ENCODE measurements around the gene FMN2.

The FMN2 gene

DNA sequence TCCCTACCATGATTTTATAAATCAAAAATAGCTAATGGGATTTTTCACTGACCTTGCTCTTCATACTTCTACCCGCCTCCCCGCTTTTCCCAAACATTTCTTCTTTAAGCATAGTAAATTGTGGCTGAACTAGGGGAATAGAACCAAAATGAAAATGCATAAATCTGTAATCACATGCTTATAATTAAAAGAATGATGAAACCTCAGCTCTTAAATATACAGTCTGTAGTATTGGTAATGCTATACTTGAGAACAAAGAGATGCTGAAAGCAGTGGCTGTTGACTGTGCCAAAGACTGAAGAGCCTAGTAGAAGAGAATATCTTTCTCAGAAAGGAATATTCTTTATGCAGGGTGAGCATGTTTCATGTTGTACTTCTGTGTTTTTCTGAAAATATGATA is 271.1 kb downstream of the FMN2 start:
- no peaks in the 10 kb centered on the region for H3K4me1 ChIP-seq (ENCODE audit: low read length)
- no peaks in the 10 kb centered on the region for H3K79me2 ChIP-seq (ENCODE audit: low read length)
- no peak overlapping the region for H2AFZ ChIP-seq (ENCODE audit: low read depth, low read length)
- H3K36me3 ChIP-seq (replicated peaks; ENCODE audit: low read depth, low read length), result no peaks in the 10 kb centered on the region
- TF ChIP-seq, protein P1, sequence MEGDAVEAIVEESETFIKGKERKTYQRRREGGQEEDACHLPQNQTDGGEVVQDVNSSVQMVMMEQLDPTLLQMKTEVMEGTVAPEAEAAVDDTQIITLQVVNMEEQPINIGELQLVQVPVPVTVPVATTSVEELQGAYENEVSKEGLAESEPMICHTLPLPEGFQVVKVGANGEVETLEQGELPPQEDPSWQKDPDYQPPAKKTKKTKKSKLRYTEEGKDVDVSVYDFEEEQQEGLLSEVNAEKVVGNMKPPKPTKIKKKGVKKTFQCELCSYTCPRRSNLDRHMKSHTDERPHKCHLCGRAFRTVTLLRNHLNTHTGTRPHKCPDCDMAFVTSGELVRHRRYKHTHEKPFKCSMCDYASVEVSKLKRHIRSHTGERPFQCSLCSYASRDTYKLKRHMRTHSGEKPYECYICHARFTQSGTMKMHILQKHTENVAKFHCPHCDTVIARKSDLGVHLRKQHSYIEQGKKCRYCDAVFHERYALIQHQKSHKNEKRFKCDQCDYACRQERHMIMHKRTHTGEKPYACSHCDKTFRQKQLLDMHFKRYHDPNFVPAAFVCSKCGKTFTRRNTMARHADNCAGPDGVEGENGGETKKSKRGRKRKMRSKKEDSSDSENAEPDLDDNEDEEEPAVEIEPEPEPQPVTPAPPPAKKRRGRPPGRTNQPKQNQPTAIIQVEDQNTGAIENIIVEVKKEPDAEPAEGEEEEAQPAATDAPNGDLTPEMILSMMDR (IDR thresholded peaks at IDR 0.05; ENCODE audit: low read depth, low read length), result no peak
- TF ChIP-seq EZH2phosphoT487 (IDR thresholded peaks at IDR 0.05; ENCODE audit: low read depth), result no peak
- H3K27ac ChIP-seq (ENCODE audit: low read length), result no peak overlapping the region
- H3K9ac ChIP-seq (ENCODE audit: low read length), result no peak overlapping the region
- H4K20me1 ChIP-seq (ENCODE audit: insufficient read depth, low read length), result no peaks in the 10 kb centered on the region
- H3K4me2 ChIP-seq (ENCODE audit: low read length), result no peak overlapping the region
- no peaks in the 10 kb centered on the region for H3K27me3 ChIP-seq (ENCODE audit: low read depth, low read length)
- H3K4me3 ChIP-seq (ENCODE audit: low read length), result no peak overlapping the region
- no peaks in the 10 kb centered on the region for H3K9me3 ChIP-seq (ENCODE audit: insufficient read depth, low read length)

DNA sequence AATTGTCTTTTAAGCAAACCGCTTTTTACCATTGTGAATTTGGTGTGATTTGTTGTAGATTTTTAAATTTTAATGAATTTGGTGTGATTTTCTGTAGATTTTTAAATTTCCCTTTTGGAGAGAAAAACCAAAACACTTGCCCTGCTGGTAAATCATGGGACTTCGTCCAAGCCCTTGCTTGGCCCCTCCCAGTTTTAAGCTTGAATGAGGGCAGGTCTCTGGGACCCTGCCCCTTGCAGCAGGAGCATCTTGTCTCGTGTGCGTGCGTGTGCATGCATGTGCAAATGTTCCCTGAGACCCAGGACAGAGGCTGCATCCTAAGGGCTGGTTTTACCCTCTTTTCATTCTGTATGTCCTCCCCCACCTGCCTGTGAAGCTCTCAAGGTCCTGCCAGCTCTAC is 271.6 kb downstream of the FMN2 start:
- Histone ChIP-seq H3K27ac (ENCODE audit: low read length) (no peak overlapping the region), H3K79me2 (ENCODE audit: low read length) (no peaks in the 10 kb centered on the region), H3K36me3 (replicated peaks; ENCODE audit: low read depth, low read length) (no peaks in the 10 kb centered on the region), H3K27me3 (ENCODE audit: low read depth, low read length) (no peaks in the 10 kb centered on the region), H3K9me3 (ENCODE audit: insufficient read depth, low read length) (no peaks in the 10 kb centered on the region), H3K4me1 (ENCODE audit: low read length) (no peaks in the 10 kb centered on the region), H2AFZ (ENCODE audit: low read depth, low read length) (no peak overlapping the region), H3K9ac (ENCODE audit: low read length) (no peak overlapping the region), H3K4me2 (ENCODE audit: low read length) (no peak overlapping the region), H3K4me3 (ENCODE audit: low read length) (no peak overlapping the region), H4K20me1 (ENCODE audit: insufficient read depth, low read length) (no peaks in the 10 kb centered on the region)
- TF ChIP-seq EZH2phosphoT487 (IDR thresholded peaks at IDR 0.05; ENCODE audit: low read depth), result no peak

DNA sequence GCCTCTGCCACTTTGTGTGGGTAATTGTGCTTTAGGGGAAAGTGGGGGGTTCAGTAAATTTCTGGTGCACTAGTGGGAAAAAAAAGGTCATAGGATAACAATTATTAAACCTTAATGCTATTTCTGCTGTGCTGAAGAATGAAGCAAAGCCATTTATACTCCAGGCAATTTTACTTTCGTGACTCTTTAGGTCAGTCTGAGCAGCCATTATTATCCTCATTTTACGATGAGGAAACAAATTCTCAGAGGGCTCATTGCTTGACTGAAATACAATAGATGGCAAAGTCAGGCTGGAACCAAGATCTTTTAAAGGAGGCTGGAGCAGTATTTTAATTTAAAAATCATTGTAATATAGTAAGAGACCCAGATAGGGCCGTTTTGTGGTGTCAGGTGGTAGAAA is 272.2 kb downstream of the FMN2 start:
- Histone ChIP-seq H3K36me3 (replicated peaks; ENCODE audit: low read depth, low read length) (no peaks in the 10 kb centered on the region), H3K27me3 (ENCODE audit: low read depth, low read length) (no peaks in the 10 kb centered on the region)
- TF ChIP-seq, protein P1 (IDR thresholded peaks at IDR 0.05; ENCODE audit: low read depth, low read length), result no peak
- TF ChIP-seq EZH2phosphoT487 (IDR thresholded peaks at IDR 0.05; ENCODE audit: low read depth), result no peak

DNA sequence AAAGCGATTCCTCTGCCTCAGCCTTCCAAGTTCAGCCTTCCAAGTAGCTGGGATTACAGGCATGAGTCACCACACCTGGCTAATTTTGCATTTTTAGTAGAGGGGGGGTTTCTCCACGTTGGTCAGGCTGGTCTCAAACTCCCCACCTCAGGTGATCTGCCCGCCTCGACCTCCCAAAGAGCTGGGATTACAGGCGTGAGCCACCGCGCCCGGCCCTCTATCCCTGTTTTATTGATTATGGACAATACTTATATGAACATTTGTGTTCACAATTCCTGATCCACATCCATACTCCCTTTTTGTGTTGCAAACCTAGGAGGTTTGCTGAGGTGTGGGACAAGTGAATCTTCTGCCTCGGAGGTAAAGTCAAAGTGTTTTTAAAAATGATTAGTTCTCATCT is 275.0 kb downstream of the FMN2 start:
- no peaks in the 10 kb centered on the region for H4K20me1 ChIP-seq (ENCODE audit: insufficient read depth, low read length)
- H3K9me3 ChIP-seq (ENCODE audit: insufficient read depth, low read length), result no peaks in the 10 kb centered on the region
- no peak overlapping the region for H3K27ac ChIP-seq (ENCODE audit: low read length)
- no peak for TF ChIP-seq EZH2phosphoT487 (IDR thresholded peaks at IDR 0.05; ENCODE audit: low read depth)
- TF ChIP-seq, protein P1 (IDR thresholded peaks at IDR 0.05; ENCODE audit: low read depth, low read length), result no peak
- no peaks in the 10 kb centered on the region for H3K79me2 ChIP-seq (ENCODE audit: low read length)
- H3K4me3 ChIP-seq (ENCODE audit: low read length), result no peak overlapping the region
- no peak overlapping the region for H3K4me2 ChIP-seq (ENCODE audit: low read length)
- H2AFZ ChIP-seq (ENCODE audit: low read depth, low read length), result no peak overlapping the region
- no peaks in the 10 kb centered on the region for H3K27me3 ChIP-seq (ENCODE audit: low read depth, low read length)
- H3K36me3 ChIP-seq (replicated peaks; ENCODE audit: low read depth, low read length), result no peaks in the 10 kb centered on the region
- no peaks in the 10 kb centered on the region for H3K4me1 ChIP-seq (ENCODE audit: low read length)
- H3K9ac ChIP-seq (ENCODE audit: low read length), result no peak overlapping the region

More for the DNA sequence above, 272.2 kb downstream of the FMN2 start:
- no peak overlapping the region for H3K9ac ChIP-seq (ENCODE audit: low read length)
- H3K27ac ChIP-seq (ENCODE audit: low read length), result no peak overlapping the region
- no peaks in the 10 kb centered on the region for H3K79me2 ChIP-seq (ENCODE audit: low read length)
- no peaks in the 10 kb centered on the region for H4K20me1 ChIP-seq (ENCODE audit: insufficient read depth, low read length)
- H3K4me2 ChIP-seq (ENCODE audit: low read length), result no peak overlapping the region
- no peaks in the 10 kb centered on the region for H3K9me3 ChIP-seq (ENCODE audit: insufficient read depth, low read length)
- no peak overlapping the region for H3K4me3 ChIP-seq (ENCODE audit: low read length)
- no peaks in the 10 kb centered on the region for H3K4me1 ChIP-seq (ENCODE audit: low read length)
- H2AFZ ChIP-seq (ENCODE audit: low read depth, low read length), result no peak overlapping the region

DNA sequence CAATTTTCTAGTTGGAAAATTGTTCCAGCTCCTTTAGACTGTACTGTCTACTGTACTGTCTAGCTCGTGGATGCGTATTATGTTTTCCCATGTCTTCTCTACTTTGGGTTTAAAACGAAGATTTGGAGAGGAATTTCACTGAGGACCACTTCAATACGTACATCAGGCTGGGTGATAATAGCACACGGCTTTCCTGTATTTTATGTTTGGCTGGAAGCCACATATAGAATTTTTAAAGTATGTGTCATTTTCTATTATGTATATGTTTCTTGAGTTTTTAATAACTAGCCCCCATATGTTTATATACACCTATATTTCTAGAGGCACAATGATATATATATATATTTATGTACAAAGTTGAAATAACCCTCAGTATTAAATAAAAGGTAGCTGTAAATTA is 293.9 kb downstream of the FMN2 start:
- Histone ChIP-seq H4K20me1 (ENCODE audit: insufficient read depth, low read length) (no peaks in the 10 kb centered on the region), H3K79me2 (ENCODE audit: low read length) (no peaks in the 10 kb centered on the region), H3K27me3 (ENCODE audit: low read depth, low read length) (peaks cover 9% of the 10 kb centered on the region; the same call in 1 of the 2 replicates), H3K27ac (ENCODE audit: low read length) (no peak overlapping the region), H3K4me3 (ENCODE audit: low read length) (no peak overlapping the region), H2AFZ (ENCODE audit: low read depth, low read length) (no peak overlapping the region), H3K9ac (ENCODE audit: low read length) (no peak overlapping the region), H3K36me3 (replicated peaks; ENCODE audit: low read depth, low read length) (no peaks in the 10 kb centered on the region), H3K9me3 (ENCODE audit: insufficient read depth, low read length) (no peaks in the 10 kb centered on the region), H3K4me1 (ENCODE audit: low read length) (no peaks in the 10 kb centered on the region), H3K4me2 (ENCODE audit: low read length) (no peak overlapping the region)
- no peak for TF ChIP-seq EZH2phosphoT487 (IDR thresholded peaks at IDR 0.05; ENCODE audit: low read depth)
- TF ChIP-seq, protein P1 (IDR thresholded peaks at IDR 0.05; ENCODE audit: low read depth, low read length), result no peak
